Measurements from ENCODE around the gene MEGF11.

MEGF11 gene

DNA sequence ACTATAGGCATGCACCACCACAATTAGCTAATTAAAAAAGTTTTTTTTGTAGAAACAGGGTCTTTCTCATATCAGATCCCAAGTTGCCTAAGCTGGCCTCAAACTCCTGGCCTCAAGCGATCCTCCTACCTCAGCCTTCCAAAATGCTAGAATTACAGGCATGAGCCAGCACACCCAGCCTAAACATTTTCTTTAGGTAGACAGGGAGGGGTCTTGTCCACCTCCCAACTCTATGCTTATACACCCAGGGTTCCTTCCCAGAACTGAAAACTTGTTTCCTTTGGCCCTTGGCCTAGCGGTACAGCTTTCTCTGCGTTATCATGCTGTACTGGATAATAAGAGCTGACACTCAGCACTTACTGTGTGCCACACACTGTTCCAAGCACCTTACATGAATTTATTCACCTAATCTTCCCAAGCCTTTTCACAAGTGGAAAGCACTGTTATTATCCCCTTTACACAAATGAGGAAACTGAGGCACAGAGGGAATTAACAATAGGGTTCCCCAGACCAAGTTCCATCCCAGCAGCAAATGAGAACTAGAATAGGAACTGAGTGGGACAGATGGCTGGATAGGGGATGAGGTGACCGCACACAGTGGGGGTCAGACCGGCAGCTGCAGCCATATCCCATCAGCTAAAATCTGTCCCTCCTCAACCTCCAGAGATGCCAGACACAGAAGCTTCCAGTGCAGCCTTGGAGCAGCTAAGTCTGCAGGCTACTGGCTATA lies 150.8 kb downstream of the MEGF11 start:
- Histone ChIP-seq H3K36me3 (ENCODE audit: insufficient read depth, low read length) (no peaks in the 10 kb centered on the region), H3K4me1 (ENCODE audit: insufficient read depth, low read length) (no peaks in the 10 kb centered on the region), H3K9ac (ENCODE audit: low read length) (no peak overlapping the region), H3K9me3 (ENCODE audit: low read length) (no peaks in the 10 kb centered on the region), H3K27ac (ENCODE audit: low read depth, low read length) (no peak overlapping the region), H3K4me3 (ENCODE audit: low read depth in 1 of 2, low read length in 2 of 2) (no peak overlapping the region), H3K27me3 (ENCODE audit: control insufficient read depth in 1 of 2, insufficient read depth in 2 of 2, low read length in 2 of 2) (peaks cover 0 to 10% of the 10 kb centered on the region in 2 donors)

DNA sequence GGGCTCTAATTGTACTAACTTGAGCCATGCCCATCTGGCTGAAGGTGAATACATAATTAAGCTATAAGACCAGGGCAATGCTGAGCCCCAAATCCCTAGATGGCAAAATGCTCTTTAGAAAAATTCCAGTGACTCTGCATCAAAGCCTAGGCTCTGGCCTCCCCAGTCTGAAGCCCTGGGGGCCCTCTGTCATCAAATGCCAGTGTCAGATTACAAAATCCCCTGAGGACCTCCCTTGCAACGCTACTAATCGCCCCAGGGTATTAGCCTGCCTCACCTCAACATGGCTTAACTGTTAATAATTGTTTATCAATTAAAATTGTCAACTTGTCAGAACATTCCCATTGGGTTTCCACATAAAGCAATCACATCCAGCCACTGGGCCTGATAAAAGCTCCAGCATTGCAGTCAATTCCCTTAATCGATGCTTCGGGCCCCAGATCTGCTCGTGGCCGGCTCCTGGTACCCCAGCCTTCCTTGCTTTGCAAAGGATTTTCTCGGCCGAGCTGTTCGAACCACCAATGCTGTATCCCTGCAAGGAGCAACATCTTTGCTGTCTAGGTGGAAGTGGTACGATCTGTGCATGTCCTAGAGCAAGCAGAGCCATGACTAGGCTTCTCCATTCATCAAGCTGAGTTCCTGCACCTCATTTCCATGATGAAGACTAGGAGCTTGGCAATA lies 151.7 kb downstream of the MEGF11 start:
- Histone ChIP-seq H3K4me3 (ENCODE audit: low read depth in 1 of 2, low read length in 2 of 2) (no peak overlapping the region), H3K27ac (ENCODE audit: low read depth, low read length) (no peak overlapping the region), H3K4me1 (ENCODE audit: insufficient read depth, low read length) (no peaks in the 10 kb centered on the region), H3K9me3 (ENCODE audit: low read length) (no peaks in the 10 kb centered on the region), H3K27me3 (ENCODE audit: control insufficient read depth in 1 of 2, insufficient read depth in 2 of 2, low read length in 2 of 2) (peaks cover 0 to 10% of the 10 kb centered on the region in 2 donors), H3K36me3 (ENCODE audit: insufficient read depth, low read length) (no peaks in the 10 kb centered on the region), H3K9ac (ENCODE audit: low read length) (no peak overlapping the region)

DNA sequence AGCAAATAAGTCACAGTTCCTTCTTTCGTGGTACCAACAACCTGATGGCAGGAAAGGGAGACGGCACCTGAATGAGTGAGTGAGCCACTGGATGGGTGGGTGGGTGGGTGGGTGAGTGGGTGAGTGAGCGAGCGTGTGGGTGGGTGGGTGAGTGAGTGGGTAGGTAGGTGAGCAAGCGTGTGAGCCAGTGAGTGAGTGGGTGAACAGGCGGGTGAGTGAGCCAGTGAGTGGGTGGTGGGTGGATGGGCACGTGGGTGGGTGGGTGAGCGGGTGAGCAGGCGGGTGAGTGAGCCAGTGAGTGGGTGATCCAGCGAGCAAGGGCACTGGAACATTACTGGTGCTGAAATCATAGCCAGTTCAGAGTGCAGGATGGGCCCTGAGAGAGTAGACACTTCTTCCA lies 152.8 kb downstream of the MEGF11 start:
- Histone ChIP-seq H3K9ac (ENCODE audit: low read length) (no peak overlapping the region), H3K27me3 (ENCODE audit: control insufficient read depth in 1 of 2, insufficient read depth in 2 of 2, low read length in 2 of 2) (peaks cover 0 to 14% of the 10 kb centered on the region in 2 donors), H3K4me3 (ENCODE audit: low read depth in 1 of 2, low read length in 2 of 2) (no peak overlapping the region), H3K9me3 (ENCODE audit: low read length) (no peaks in the 10 kb centered on the region), H3K4me1 (ENCODE audit: insufficient read depth, low read length) (no peaks in the 10 kb centered on the region), H3K36me3 (ENCODE audit: insufficient read depth, low read length) (no peaks in the 10 kb centered on the region), H3K27ac (ENCODE audit: low read depth, low read length) (no peak overlapping the region)

DNA sequence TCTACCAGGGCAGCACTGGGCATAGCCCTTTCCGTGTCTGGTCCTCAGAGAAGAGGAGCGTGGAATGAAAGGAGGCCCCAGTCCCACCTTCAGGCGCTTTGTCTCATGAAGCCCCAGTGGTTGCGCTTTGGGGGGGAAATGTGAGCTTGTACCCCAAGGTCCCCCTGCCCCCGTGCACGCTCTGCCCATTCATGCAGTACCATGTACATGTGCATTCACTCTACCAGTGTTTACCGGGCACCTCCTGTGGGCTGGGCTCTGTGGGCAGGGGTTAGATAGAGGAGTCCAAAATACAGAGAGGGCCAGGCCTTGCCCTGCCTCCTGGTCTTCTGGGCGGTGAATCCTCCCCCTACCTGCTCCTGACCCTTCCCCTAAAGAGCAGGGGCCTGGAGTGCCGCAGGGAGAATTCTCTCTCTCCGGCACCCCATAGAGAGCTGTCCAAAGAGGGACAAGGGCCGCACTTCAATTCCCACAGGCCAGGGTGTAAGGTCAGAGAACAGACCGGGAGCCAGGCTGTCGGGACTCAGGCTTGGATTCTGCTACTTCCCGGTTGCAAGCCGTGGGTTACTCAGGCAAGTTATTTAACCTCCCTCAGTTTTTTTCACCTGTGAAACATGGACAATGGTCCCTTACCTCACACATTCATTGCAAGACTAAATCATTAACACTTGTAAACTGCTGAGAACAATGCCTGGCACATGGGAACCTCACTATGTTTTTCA lies 153.4 kb downstream of the MEGF11 start:
- Histone ChIP-seq H3K9me3 (ENCODE audit: low read length) (no peaks in the 10 kb centered on the region), H3K9ac (ENCODE audit: low read length) (no peak overlapping the region), H3K4me1 (ENCODE audit: insufficient read depth, low read length) (no peaks in the 10 kb centered on the region), H3K4me3 (ENCODE audit: low read depth in 1 of 2, low read length in 2 of 2) (no peak overlapping the region), H3K27me3 (ENCODE audit: control insufficient read depth in 1 of 2, insufficient read depth in 2 of 2, low read length in 2 of 2) (peaks cover 0 to 15% of the 10 kb centered on the region in 2 donors), H3K27ac (ENCODE audit: low read depth, low read length) (no peak overlapping the region), H3K36me3 (ENCODE audit: insufficient read depth, low read length) (no peaks in the 10 kb centered on the region)

DNA sequence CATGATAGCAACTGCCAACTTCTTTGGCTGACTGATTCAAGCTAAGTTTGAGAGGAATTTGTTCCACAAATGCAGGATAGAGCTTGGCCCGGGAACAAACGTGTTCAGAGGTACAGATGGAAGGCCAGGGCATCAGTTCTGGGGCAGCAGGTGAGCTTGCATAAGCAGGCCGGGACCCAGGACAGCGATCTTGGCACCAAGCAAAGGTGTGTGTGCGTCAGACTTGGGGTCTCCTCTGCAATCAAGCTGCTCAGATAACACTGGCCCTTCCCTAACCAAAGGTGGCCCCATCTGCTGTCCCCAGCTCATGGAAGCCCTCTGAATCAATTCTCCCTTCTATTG lies 155.6 kb downstream of the MEGF11 start:
- H3K27ac ChIP-seq (ENCODE audit: low read depth, low read length): no peak overlapping the region
- no peaks in the 10 kb centered on the region for H3K4me1 ChIP-seq (ENCODE audit: insufficient read depth, low read length)
- peaks cover 0 to 11% of the 10 kb centered on the region in 2 donors for H3K27me3 ChIP-seq (ENCODE audit: control insufficient read depth in 1 of 2, insufficient read depth in 2 of 2, low read length in 2 of 2)
- H3K4me3 ChIP-seq (ENCODE audit: low read depth in 1 of 2, low read length in 2 of 2): no peak overlapping the region
- no peaks in the 10 kb centered on the region for H3K36me3 ChIP-seq (ENCODE audit: insufficient read depth, low read length)
- no peaks in the 10 kb centered on the region for H3K9me3 ChIP-seq (ENCODE audit: low read length)
- no peak overlapping the region for H3K9ac ChIP-seq (ENCODE audit: low read length)

DNA sequence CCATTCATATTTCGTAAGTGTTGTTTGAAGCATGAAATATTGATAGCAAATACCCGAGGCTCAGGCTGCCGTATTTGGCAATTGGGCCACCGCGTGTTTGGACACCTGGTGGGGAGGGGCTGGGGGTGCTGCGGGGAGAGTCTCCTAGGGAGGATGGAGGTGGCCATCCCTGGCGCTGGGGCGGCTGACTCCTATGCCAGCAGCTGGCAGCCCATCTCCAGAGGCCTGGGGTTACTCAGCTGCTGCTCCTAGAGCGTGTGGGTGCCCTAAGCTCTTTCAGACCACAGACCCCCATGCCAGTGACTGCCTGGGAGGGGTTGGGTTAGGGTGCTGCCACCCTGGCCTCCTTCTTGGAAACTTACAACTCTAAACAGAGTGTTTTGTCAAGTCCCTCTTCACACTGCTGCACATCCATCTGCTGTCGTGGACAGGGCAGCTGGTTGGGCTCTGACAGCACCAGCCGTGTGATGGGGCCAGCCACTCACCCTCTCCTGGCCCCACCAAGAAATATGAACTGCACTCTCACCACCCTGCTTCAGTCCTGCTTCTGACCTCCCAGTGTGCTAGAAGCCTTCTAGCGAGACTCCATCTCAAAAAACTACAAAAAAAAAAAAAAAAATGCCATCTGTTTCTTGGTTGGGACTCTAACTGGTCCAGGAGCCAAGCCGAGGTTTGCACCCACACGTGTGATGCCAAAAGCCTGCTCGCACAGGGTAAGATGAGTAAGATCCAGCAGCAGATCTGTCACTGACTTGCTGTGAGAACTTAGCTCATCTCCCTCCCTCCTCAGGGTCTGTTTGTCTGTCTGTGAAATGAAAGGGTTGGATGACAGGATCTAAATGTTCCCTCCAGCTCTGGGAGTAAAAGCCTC lies 156.2 kb downstream of the MEGF11 start:
- peaks cover 0 to 11% of the 10 kb centered on the region in 2 donors for H3K27me3 ChIP-seq (ENCODE audit: control insufficient read depth in 1 of 2, insufficient read depth in 2 of 2, low read length in 2 of 2)
- H3K4me3 ChIP-seq (ENCODE audit: low read depth in 1 of 2, low read length in 2 of 2): no peak overlapping the region
- no peaks in the 10 kb centered on the region for H3K36me3 ChIP-seq (ENCODE audit: insufficient read depth, low read length)
- H3K4me1 ChIP-seq (ENCODE audit: insufficient read depth, low read length): no peaks in the 10 kb centered on the region
- no peak overlapping the region for H3K9ac ChIP-seq (ENCODE audit: low read length)
- no peak overlapping the region for H3K27ac ChIP-seq (ENCODE audit: low read depth, low read length)
- no peaks in the 10 kb centered on the region for H3K9me3 ChIP-seq (ENCODE audit: low read length)

DNA sequence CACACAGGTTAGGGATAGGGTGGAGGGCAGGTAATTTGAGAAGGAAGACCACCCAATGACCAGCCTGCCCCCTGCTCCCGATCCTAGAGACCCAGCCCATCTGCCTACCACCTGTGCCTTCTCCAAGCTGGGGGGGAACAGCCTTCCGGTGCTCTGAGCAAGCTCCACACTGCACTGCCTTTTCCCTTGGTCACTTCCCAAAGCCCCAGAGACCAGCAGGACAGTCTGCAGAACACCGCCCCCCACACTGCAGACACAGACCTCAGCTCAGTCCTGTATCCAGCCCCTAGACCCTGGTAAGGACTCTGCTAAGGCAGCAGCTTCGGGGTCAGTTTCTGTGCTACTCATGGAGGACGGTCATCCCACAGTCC lies 156.9 kb downstream of the MEGF11 start:
- Histone ChIP-seq H3K27me3 (ENCODE audit: control insufficient read depth in 1 of 2, insufficient read depth in 2 of 2, low read length in 2 of 2) (peaks cover 0 to 11% of the 10 kb centered on the region in 2 donors), H3K9ac (ENCODE audit: low read length) (no peak overlapping the region), H3K4me3 (ENCODE audit: low read depth in 1 of 2, low read length in 2 of 2) (no peak overlapping the region), H3K36me3 (ENCODE audit: insufficient read depth, low read length) (no peaks in the 10 kb centered on the region), H3K27ac (ENCODE audit: low read depth, low read length) (no peak overlapping the region), H3K4me1 (ENCODE audit: insufficient read depth, low read length) (no peaks in the 10 kb centered on the region), H3K9me3 (ENCODE audit: low read length) (no peaks in the 10 kb centered on the region)

DNA sequence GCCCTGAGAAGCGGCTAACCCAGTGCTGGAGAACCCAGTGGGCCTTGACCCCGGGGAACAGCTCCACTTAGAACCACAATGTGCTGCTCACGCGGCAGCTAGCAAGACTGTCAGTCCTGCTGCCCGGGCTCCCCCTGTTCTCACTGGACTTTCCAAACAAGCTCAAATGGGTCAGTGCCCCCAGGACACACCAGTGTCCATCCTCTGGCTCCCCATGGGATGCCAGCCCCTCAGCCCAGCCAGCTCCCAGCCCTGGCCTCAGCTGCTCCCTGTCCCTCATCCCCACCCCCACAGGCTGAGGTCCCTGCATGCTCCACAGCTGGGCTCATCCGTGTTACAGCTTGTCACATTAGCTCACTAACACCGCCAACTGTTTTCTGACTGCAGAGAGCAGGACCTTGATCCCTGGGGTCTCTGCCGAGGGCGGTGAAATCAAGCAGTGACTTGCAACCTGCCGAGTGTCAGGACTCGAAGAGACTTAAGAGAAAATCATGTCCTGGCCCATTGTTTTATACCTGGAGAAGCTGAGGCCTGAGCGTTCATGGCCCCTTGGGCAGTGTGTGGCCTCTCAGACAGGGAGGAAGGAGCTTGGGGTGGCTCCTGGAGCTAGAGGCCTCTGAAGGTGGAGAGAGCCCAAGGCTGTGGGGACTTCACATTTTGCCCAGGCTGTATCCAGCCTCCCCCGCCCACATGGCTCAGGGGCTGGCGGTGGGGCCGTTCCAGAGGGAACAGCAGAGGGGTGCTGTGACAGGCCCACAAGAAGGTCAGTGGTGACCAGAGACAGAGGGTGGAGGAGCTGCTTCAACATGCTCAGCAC lies 157.5 kb downstream of the MEGF11 start:
- H3K9ac ChIP-seq (ENCODE audit: low read length): no peak overlapping the region
- no peaks in the 10 kb centered on the region for H3K9me3 ChIP-seq (ENCODE audit: low read length)
- no peaks in the 10 kb centered on the region for H3K36me3 ChIP-seq (ENCODE audit: insufficient read depth, low read length)
- no peak overlapping the region for H3K27ac ChIP-seq (ENCODE audit: low read depth, low read length)
- H3K4me3 ChIP-seq (ENCODE audit: low read depth in 1 of 2, low read length in 2 of 2): no peak overlapping the region
- H3K27me3 ChIP-seq (ENCODE audit: control insufficient read depth in 1 of 2, insufficient read depth in 2 of 2, low read length in 2 of 2): peaks cover 0 to 7% of the 10 kb centered on the region in 2 donors
- H3K4me1 ChIP-seq (ENCODE audit: insufficient read depth, low read length): no peaks in the 10 kb centered on the region

DNA sequence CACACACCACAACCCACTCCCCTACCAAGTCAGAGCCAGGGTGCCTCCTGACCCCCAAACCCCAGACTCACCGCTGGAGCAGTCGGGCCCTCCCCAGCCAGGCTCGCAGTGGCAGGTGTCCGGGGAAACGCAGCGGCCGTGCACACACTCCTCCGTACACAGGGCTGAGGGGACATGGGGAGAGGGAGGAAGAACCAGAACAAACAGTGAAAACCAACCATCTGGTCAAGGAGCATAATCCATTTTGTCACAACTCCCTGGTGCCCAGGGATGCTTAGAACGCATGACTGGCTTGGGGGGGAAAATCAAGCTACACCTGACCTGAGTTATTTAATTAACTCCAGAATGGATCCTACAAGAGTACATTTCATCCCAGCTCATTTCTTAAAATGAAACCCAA lies 159.2 kb downstream of the MEGF11 start:
- no peaks in the 10 kb centered on the region for H3K9me3 ChIP-seq (ENCODE audit: low read length)
- no peak overlapping the region for H3K4me3 ChIP-seq (ENCODE audit: low read depth in 1 of 2, low read length in 2 of 2)
- H3K4me1 ChIP-seq (ENCODE audit: insufficient read depth, low read length): no peaks in the 10 kb centered on the region
- H3K9ac ChIP-seq (ENCODE audit: low read length): no peak overlapping the region
- H3K36me3 ChIP-seq (ENCODE audit: insufficient read depth, low read length): no peaks in the 10 kb centered on the region
- peaks cover 0 to 7% of the 10 kb centered on the region in 2 donors for H3K27me3 ChIP-seq (ENCODE audit: control insufficient read depth in 1 of 2, insufficient read depth in 2 of 2, low read length in 2 of 2)
- no peak overlapping the region for H3K27ac ChIP-seq (ENCODE audit: low read depth, low read length)

DNA sequence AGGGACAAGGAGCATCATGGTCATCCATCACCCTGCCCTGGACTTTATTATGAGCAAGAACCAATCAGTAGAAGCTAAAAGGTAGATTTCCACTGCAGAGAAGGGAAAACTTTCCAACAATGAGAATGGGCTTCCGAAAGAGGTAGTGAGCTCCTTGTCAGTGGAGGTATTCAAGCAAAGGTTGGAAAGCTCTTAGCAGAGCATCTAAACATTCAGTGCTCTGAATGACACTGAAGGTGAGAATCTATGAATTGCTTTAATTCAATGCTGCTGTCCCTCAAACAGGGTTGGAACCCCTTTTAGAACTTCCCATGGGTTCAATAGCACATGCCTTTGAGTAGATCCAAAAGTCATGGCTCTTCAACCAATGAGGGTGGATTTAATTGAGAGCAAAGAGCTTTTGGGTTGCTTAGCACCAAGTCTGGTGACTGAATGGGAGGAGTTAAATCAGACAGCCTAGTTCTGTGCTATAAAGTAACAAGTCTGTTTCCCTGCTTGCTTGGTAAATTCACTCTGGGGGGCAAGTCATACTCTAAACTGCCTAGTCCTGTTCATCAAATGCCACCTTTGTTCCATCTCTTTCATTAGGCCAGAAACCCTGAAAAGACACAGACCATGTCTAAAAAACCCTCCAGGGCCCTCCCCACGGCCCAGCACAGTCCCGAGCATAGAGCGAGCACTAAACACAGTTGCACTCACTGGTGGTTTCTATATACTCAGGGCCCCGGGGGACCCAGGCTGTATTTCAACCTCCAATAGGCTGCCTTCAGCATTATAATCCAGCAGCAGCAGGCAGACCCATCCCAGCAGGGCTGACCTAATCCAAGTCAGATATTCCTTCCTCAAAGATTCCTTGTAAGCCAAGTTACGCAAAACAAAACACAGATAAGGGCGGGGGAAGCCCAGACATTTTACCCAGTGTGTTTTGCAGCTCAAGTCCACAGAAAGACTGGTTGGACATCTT lies 161.2 kb downstream of the MEGF11 start:
- no peaks in the 10 kb centered on the region for H3K4me1 ChIP-seq (ENCODE audit: insufficient read depth, low read length)
- no peak overlapping the region for H3K27ac ChIP-seq (ENCODE audit: low read depth, low read length)
- H3K27me3 ChIP-seq (ENCODE audit: control insufficient read depth in 1 of 2, insufficient read depth in 2 of 2, low read length in 2 of 2): peaks cover 0 to 7% of the 10 kb centered on the region in 2 donors
- no peak overlapping the region for H3K4me3 ChIP-seq (ENCODE audit: low read depth in 1 of 2, low read length in 2 of 2)
- no peaks in the 10 kb centered on the region for H3K36me3 ChIP-seq (ENCODE audit: insufficient read depth, low read length)
- no peak overlapping the region for H3K9ac ChIP-seq (ENCODE audit: low read length)
- H3K9me3 ChIP-seq (ENCODE audit: low read length): no peaks in the 10 kb centered on the region

All from muscle layer of colon (tissue), 2 donors.